ENCODE data around the gene RHOT1. TPM values are rescaled to one million over a fixed set of nuclear protein-coding genes. Genes with fewer than 3 reads are reported as not detected.

Gene RHOT1
- total RNA-seq, 1 experiment from 2014 or later: 24.4 TPM

- no peak overlapping the region for H2BK12ac ChIP-seq (ENCODE audit: insufficient read length, low read depth, low read length)
- no peak overlapping the region for H2AFZ ChIP-seq (ENCODE audit: low read length)
- no peak overlapping the region for H2BK120ac ChIP-seq (ENCODE audit: low read depth, low read length, poor library complexity, severe bottlenecking)
- no peaks in the 10 kb centered on the region for H3K23me2 ChIP-seq (ENCODE audit: insufficient read length, low read depth, low read length, poor library complexity, severe bottlenecking)
- H3T11ph ChIP-seq (ENCODE audit: low read length): no peak overlapping the region
- H3K56ac ChIP-seq (ENCODE audit: insufficient read length, low read depth, low read length): no peak overlapping the region
- H3K4me1 ChIP-seq (ENCODE audit: insufficient read depth, low read length): no peaks in the 10 kb centered on the region
- Mint-ChIP-seq H3K4me3 (no peak overlapping the region), H3K36me3 (ENCODE audit: insufficient read depth in 1 of 3, low read depth in 3 of 3) (peaks cover 31 to 35% (median 33%) of the 10 kb centered on the region in 3 experiments), H3K4me1 (peaks cover 0 to 6% of the 10 kb centered on the region in 2 experiments; a peak in 2 of 4 replicates), H3K27me3 (ENCODE audit: low read depth) (no peaks in the 10 kb centered on the region), H3K9me3 (peaks cover 3 to 13% of the 10 kb centered on the region in 2 experiments; a peak in 4 of 5 replicates), H3K27ac (no peak overlapping the region; a peak in 1 of 7 replicates)
- no peak overlapping the region for H3K23ac ChIP-seq (ENCODE audit: insufficient read length, low read depth, low read length)
- no peak overlapping the region for H2AK5ac ChIP-seq (ENCODE audit: insufficient read length, low read length)
- no peak overlapping the region for H3K27ac ChIP-seq (ENCODE audit: insufficient read length, low read depth, low read length)
- no peaks in the 10 kb centered on the region for H4K20me1 ChIP-seq (ENCODE audit: control insufficient read depth, insufficient read depth, insufficient read length)
- no peak overlapping the region for H2BK15ac ChIP-seq (ENCODE audit: low read depth, low read length)
- no peaks in the 10 kb centered on the region for H3K79me1 ChIP-seq (ENCODE audit: insufficient read depth, low read depth, low read length, poor library complexity, severe bottlenecking)
- no peak overlapping the region for H3K9ac ChIP-seq (ENCODE audit: extremely low read depth, insufficient read length, low read length)
- H3K9me3 ChIP-seq (ENCODE audit: control insufficient read depth, low read depth, low read length): no peaks in the 10 kb centered on the region
- H4K91ac ChIP-seq (ENCODE audit: insufficient read length, low read depth, low read length): no peak overlapping the region
- H3K79me2 ChIP-seq (ENCODE audit: insufficient read depth, low read length): no peaks in the 10 kb centered on the region
- no peak overlapping the region for H3K4me2 ChIP-seq (ENCODE audit: insufficient read depth, insufficient read length, low read length)
- H4K5ac ChIP-seq (ENCODE audit: insufficient read length, low read depth, low read length): no peak overlapping the region
- H3K27me3 ChIP-seq (ENCODE audit: insufficient read depth, low read length): no peaks in the 10 kb centered on the region
- no peak overlapping the region for H3K14ac ChIP-seq (ENCODE audit: insufficient read depth, low read length)
- no peak overlapping the region for H2BK20ac ChIP-seq (ENCODE audit: low read depth, low read length, poor library complexity, severe bottlenecking)
- TF ChIP-seq CTCF (conservative IDR thresholded peaks at IDR 0.05): no peak
- no peak overlapping the region for H3K18ac ChIP-seq (ENCODE audit: insufficient read length, low read depth, low read length)
- no peak for DNase-seq
- no peak overlapping the region for H2BK5ac ChIP-seq (ENCODE audit: insufficient read length, low read length)
- no peak overlapping the region for H4K8ac ChIP-seq (replicated peaks; ENCODE audit: insufficient read length, low read depth, low read length)
- WGBS (ENCODE audit: extremely low coverage, insufficient read length, low lambda C conversion rate): no CpG with 5 or more reads among the region's 9 CpGs
- no peak overlapping the region for H3K4ac ChIP-seq (ENCODE audit: low read depth, low read length)
Observed at GRCh38 chr17:32160526-32160925, 18.2 kb downstream of the RHOT1 start.

Data from H9 (cell line).